Dermis microvascular lymphatic vessel endothelial cell (primary cell): ENCODE data around the gene FMNL2. TPM values are rescaled to one million over a fixed set of nuclear protein-coding genes. Genes with fewer than 3 reads are reported as not detected.
A peak's percentile ranks its signal among the peaks of the same experiment; 100 is the strongest.
"Not testable (repeated sequence)": the region's sequence is repeated elsewhere in the genome, so short reads cannot be mapped to it uniquely, and the experiment has no call there.

Experiments
- DNase-seq, 2 donors: peaks; one replicate each; pipeline versions ENCODE4 v3.0.0 to v3.0.0-alpha.2; 2010; ENCODE audit warnings: low read depth in 2 of 2
- total RNA-seq: library from RNA; depleted of rRNA; stranded (reverse); fragments of >200 nt; gene quantifications from 2 replicates; pipeline ENCODE4 v1.2.1, GENCODE V29; 2014

FMNL2 gene
- 29.0 and 37.6 TPM in 2 replicates for total RNA-seq

DNA sequence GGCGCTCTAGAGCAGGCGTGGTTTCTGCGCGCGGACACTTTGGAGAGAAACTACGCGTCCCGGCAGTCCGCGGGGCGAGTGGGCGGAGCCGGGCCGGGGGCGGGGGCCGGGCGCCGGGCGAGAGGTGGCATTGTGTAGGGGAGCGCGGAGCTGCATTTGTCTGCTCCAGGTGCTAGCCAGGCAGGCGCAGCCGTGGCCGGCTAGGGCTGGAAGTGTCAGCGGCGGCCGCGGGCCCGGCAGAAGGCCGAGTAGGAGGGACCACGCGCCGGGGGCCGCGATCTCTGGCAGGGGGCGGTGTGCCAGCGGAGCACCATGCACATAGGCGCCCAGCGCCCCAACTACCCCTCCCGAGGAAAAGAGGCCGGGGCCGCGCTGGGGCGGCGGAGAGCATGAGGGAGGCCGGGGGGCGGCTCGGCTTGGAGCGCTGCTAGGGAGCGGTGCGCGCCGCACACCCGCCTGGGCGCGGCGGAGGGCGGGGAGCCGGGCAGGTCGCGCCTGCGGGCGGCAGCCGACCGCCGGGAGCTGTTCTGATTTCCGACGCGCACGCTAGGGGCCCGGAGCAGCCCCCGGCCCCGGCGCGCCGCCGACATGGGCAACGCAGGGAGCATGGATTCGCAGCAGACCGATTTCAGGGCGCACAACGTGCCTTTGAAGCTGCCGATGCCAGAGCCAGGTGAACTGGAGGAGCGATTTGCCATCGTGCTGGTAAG is at the start of gene FMNL2:
FMNL2 (plus strand) TSS at position 159 of the 710 bp plus-strand sequence.
- DNase-seq, result peak; percentile 61 to 89

DNA sequence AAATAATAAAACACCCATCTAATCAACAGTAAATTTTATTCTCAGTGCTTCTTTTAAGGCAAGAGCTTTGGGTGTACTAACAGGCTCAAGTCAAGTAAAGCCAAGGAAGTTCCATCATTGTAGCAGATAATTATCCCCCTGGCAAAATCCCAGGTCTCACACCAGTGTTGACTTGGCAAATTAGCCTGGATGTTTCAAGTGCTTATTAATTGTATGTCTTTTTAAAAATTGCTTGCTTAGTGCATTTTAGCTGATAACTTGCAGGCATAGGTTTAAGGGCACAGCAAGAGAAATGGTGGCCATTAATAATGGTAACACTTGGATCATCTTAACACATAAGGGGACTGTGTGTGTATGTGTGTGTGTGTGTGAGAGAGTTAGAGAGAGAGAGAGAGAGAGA is 42.0 kb upstream of the FMNL2 start:
- DNase-seq, result no peak

DNA sequence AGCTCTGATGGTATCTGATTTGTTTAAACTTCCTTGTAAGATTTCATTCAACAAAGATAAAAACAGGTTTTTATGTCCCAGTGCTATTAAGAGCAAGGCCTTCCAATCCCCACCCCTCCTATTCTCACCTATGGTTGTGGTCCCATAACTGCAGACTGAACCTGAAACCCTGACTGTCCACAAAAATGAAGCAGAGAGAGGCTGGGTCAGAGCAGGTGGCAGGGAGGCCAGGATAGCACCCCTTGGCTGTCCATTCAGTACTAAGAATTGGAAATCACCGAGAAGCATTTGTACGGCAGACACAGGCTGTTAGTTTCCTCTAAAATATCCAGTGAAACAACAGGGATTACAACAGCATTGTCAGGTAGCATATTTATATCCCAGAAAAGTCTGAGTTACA is 37.3 kb upstream of the FMNL2 start:
- DNase-seq, result no peak

DNA sequence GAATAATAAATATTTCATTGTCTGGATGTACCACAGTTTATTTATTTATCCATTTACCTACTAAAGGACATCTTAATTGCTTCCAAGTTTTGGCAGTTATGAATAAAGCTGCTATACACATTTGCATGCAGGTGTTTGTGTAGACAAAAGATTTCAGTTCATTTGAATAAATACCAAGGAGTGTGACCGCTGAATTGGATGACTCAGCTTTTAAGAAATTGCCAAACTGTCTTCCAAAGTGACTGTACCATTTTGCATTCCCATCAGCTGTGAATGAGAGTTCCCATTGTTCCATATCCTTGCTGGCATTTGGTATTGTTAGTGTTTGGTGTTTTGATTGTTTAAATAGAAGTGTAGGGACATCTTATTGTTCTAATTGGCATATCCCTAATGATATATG is 36.2 kb upstream of the FMNL2 start:
- no peak for DNase-seq

DNA sequence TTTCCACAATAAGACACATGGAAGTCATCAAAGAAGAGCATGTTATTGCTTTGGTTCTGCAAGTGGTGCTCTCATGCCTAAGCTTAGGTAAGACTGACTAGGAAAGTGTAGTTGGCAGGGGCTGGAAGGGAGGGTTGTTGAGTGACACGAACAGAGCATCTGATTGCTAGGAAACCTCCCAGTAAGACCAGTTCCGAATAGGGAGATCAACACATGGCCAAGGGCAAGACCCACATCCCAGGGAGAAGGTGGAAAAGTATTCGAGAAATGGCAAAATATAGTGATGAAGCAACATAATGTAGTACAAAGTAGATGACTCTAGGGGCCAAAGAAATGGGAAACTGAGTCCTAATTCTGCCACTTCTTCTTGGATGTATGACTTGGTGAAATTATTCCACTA is 33.8 kb upstream of the FMNL2 start:
- DNase-seq, result no peak

DNA sequence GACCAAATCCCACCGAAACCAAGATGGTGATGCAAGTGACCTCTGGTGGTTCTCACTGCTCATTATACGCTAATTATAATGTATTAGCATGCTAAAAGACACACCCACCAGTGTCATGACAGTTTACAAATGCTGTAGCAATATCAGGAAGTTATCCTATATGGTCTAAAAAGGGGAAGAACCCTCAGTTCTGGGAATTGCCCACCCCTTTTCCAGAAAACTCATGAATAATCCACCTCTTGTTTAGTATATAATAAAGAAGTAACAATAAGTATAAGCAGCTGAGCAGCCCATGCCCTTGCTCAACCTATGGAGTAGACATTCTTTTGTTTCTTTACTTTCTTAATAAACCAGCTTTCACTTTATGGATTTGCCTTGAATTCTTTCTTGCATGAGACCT is 31.0 kb upstream of the FMNL2 start:
- no peak for DNase-seq

DNA sequence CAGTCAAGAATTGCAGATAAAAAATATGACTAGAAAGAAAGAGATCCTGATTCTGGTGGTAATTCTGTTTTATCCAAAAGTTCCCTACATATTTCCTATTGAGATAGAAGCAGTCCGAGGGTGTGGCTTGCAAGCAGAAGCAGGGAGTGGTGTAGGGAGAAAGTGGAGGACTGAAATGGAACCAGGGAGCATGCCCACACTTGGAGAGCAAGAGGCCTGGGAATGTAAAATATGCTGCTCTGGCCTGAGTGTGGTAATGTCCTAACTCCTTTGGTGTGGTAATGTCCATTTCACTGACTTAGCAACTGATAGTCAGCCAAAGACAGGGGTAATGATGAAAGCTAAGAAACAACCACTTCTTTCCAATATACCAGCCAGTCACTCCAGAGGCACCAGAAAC is 30.1 kb upstream of the FMNL2 start:
- DNase-seq, result no peak

DNA sequence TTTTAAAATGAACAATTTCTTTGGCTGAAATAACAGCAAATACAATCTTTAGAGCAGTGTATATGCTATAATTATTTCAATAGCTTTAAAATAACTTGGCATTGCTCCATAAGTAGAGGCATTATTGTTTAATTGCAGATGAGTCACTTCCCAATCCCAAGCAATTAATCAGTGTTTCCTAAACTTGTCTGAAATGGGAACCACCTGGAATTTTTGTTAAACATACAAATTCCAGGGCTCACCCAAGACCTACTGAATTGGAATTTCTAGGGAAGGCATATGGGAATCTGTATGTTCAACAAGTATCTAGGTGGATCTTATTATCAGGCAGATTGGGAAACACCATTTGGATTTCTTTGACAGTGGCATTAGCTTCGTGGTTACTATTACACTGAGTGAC is 27.1 kb upstream of the FMNL2 start:
- peak in 1 of 2 donors; percentile 22 for DNase-seq

DNA sequence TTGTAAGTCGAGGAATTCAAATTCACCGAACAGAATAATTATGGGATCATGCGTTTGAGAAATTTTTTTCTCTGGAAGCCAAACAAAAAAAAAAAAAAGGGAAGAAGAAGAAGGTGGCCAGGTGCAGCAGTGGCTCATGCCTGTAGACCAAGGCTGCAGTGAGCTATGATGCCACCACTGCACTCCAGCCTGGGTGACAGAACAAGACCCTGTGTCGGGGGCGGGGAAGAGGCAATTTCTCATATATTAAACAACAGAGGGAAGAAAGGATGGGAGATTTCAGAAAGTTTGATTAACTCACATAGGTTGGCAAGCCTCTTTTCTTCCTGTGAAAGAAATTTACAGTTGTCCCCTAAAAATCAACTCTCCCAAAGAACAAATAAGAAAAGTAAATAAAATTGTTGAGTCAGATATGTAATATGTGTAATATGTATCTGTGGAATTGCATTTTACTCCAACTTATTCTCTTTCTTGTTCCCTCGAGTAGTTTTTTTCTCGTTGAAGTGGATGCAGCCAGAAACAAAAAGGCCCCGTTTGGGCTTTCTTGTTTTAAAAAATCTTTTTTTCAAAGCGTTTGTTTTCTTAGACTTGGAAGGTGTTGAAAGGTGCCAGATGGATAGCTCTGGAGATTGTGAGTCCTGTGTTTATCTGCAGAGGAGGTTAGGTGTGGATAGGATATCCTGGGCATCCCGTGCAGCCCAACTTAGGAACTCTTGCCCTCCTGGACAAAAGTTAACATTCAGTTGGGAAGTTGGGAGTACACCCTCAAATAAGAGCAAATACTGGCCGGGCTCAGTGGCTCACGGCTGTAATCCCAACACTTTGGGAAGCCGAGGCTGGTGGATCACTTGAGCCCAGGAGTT is 25.4 kb upstream of the FMNL2 start:
- no peak for DNase-seq

DNA sequence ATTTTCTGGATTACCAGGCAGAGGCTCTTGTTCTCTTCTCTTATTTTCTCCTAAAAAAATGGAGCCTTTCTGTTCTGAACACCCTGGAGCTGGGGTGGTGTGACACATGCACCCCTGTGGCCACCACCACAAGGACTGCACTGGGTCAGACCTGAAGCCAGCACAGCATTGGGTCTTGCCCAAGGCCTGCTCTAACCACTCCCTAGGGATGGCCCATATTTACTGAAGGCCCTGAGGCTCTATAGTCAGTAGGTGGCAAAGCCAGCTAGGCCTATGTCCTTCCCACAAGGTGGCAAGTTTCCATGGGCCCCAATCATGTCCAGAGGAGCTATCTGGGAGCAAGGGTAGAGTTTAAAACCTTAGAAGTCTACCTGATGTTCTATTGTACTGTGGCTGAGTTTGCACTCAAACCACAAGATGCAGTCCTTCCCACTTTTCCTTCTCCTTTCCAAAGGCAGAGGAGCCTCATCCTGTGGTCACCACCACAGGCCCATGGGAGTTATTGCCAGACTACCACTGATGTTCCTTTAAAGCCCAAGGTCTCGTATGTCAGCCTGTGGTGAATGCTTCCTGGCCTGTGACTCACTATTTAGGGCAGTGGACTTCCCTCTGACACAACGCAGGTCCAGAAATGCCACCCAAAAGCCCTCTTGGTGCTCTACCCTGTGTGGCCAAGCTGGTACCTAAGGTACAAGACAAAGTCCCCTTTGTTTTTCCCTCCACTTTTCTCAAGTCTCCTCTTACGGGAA is 15.0 kb upstream of the FMNL2 start:
- no peak for DNase-seq

DNA sequence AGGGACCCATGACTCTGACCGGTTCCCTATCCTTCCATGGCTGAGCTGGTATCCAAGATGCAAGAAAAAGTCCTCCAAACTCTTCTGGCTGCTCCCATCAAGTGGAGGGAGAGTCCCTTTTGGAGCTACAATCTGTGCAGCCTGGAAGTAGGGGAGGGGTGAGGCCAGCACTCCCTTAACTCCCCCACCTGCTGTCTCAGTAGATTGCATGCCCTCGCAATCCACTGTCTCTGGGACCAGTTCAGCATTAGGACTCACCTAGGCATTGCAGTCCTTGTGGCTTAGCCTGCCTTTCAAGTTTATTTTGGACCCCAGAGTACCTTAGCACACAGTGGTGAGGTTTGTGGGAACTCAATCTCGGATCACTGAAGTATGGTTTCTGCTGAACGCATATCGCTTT is 14.2 kb upstream of the FMNL2 start:
- DNase-seq, result no peak

DNA sequence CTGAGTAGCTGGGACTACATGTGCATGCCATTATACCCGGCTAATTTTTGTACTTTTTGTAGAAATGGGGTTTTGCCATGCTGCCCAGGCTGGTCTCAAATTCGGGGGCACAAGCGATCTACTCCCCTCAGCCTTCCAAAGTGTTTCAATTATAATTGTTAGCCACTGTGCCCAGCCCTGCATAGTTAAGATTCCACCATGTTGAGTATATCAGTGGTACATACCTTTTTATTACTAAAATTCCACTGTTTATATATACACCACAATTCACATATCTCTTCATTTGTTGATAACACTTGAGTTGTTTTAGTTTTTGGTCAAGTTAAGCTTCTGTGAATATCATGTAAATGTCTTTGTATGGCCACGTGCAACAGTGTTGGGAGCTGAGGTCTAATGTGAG is 12.8 kb upstream of the FMNL2 start:
- no peak for DNase-seq

DNA sequence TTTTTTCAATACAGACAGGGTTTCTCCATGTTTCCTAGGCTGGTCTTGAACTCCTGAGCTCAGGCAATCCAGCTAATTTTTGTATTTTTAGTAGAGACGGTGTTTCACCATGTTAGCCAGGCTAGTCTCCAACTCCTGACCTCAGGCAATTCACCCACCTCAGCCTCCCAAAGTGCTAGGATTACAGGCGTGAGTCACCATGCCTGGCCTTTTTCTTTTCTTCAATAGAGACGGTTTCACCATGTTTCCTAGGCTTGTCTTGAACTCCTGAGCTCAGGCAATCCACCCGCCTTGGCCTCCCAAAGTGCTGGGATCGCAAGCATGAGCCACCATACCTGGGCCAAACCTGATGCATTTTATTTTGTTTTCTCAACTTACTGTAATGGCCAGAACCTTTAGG is 9.8 kb upstream of the FMNL2 start:
- DNase-seq, result not testable (repeated sequence)

DNA sequence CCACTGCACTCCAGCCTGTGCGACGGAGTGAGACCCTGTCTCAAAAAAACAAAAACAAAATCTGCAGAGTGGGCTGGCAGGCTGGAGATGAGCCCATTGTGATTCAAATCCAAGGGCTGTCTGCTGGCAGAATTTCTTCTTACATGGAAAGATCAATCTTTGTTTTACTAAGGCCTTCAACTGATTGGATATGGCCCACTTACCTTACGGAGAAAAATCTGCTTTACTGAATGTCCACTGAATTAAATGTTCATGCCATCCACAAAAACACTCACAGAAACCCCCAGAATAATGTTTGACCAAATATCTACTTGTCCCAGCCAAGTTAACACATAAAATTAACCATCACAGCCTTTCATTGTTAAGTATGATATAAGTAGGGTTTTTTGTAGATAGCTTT is 8.3 kb upstream of the FMNL2 start:
- no peak for DNase-seq

DNA sequence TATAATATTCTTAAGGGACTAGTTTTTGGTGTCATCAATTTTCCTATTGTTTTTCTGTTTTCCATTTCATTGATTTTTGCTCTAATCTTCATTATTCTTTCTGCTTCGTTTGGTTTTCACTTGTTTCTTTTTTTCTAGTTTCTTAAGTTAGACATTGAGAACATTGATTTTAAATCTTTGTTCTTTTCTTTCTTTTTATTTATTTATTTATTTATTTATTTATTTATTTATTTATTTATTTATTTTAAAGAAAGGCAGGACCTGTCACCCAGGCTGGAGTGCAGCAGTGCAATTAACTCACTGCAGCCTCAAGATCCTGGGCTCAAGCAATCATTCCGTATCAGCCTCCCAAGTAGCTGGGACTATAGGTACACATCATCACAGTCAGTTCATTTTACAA is 7.0 kb upstream of the FMNL2 start:
- DNase-seq, result no peak

DNA sequence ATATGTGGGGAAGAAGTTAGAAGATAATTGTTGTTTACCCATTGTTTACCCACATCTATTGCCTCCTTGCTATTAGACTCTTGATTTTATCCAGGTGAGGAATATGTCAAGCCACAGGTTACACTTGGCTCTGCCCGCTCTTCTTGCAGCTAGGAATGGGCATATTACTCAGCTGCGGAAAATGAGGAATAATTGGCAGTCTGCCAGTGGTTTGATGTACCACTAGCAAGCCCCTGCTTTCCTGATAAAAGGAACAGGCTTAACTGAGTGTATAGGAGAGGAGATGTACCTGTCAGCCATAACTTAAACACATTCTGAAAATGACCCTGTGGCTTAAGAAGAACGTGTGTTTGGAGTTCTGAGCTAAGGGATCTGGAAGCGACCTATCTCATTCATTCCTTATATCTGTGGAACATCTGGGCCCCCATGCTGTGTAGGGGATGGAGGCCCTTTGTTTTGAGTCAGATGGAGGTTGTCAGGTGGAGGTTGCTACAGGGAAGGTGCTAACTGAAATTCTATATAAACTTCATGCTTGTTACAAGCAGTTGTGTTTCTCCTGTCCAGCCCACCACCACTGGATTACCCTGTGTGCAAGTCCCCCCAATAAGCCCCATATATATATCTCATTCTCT is 4.6 kb upstream of the FMNL2 start:
- DNase-seq, result peak in 1 of 2 donors; percentile 26

DNA sequence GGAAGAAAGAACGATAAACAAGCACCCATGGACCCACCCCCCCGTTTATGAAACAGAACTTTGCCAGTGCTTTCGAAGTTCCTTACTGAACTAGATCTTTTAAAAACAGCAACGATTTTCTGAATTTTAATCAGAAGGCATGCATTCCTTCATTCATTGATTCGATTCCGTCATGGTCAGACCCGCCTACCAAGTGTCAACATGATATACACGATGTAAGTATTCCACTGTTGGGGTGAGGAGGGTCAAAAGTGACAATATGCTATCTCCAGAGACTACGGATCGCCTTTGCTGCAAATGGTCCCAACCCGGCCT is 316 bp upstream of the FMNL2 start:
- DNase-seq, result no peak

DNA sequence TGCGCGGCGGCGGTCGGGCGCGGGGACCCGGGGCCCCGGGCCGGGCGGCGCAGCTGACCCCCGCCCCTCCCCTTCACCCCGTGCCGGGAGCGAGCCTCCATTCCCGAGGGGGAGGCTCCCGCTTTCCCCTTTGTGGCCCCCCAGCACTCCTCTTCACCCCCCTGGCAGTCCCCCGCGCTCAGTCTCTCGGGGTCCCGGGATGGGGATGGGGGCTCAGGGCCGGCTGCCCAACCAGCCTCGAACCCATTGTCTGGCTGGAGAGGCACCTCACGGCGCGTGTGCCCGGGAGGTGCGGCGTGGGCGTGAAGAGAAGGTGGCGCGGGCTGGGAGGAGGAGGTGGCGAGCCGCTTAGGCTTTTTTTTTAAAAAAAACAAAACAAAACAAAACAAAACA is 748 bp downstream of the FMNL2 start:
- no peak for DNase-seq

DNA sequence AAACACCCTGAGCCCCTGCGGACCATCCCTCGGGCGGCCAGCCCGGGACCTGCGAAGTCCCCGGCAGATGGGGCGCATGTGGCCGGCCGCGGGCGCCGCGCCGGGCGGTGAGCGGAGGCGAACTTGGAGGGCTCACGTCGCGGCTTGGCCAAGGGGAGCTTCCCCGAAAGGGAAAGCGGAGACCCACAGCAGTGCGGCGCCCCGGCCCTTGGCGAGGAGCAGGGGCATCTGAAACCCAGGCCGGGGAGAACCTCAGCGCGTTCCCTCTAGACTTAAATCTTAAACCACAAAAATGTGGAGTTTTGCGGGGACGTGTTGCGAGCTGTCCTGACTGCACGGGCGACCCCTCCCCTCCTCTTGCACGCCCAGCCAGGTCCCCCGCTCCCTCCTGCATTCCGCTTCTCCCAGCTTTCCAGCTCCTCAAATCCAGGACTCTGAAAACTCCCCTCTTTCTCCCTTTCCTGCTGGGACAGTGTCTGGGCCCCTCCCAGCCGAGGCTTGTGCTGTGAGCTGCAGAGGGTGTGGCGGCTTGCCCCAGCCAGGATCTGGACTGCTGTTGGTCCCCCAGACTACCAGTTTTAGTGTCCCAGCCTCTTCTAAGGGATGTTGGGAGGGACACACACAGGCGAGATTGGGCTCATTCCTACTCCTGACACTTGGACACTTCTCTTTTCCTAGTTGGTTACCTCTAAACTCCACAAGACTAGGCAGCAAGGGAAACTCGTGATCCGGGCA is 1.3 kb downstream of the FMNL2 start:
- peak in 1 of 2 donors; percentile 59 for DNase-seq

DNA sequence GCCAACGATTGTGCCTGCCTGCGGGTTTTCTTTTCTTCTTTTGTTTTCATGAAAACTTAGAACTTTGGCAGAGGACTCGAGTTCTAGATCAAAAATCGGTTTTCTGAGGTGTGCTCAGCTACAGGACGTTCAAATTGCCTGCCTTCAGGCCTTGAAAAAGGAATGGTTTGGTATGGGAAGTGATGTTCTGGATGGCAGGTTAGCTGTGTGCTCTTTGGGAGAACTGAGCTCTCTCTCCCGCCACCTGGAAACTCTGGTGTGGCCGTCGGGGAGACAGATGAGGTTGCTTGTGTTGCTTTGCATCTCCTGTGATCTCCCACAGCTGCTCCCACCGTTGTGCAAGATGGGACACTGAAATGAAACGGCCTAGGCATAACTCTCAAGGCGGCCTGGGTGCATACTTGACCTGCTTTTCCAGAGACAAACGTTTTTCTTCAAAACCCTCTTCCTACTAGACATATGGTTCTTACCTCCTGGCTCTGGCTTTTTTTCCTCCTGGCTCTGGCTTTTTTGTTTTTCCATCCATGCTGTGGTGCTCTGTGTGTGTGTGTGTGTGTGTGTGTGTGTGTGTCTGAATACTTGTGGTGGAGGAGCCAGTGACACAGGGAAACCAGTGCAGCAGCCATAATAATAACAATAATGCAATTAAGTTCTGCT is 2.0 kb downstream of the FMNL2 start:
- DNase-seq, result peak in 1 of 2 donors; percentile 38

DNA sequence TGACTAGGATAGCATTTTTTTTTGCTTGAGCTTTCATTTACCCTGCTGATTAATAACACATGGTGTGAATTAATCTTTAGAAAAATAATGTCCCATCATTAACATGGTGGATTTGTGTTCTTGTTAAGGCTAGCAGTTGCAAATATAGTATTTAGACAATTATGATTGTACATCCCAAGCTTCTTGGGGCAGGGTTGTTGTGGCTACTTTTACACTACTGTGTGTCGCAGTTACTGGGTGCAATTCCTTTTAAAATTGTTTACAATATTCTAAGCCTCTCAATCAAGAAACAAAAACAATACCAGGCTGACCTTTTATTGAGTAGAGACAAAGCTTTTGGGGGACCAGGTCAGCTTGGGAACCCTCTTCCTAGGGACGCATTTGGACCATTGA is 2.5 kb downstream of the FMNL2 start:
- no peak for DNase-seq
